Rectal smooth muscle tissue (tissue), 1 donor: ENCODE results near the gene OAS3.

Experiments
- H3K27ac ChIP-seq: one replicate; pipeline ENCODE4 v1.7.0; 2013; ENCODE audit warnings: low read depth, low read length, inconsistent platforms
- H3K27me3 ChIP-seq: one replicate; pipeline ENCODE4 v1.7.0; 2013; ENCODE audit warnings: low read length; ENCODE audit not compliant: control insufficient read depth, insufficient read depth
- H3K36me3 ChIP-seq: one replicate; pipeline ENCODE4 v1.7.0; 2013; ENCODE audit warnings: low read length; ENCODE audit not compliant: control insufficient read depth, insufficient read depth
- H3K4me1 ChIP-seq: one replicate; pipeline ENCODE4 v1.7.0; 2013; ENCODE audit warnings: low read length; ENCODE audit not compliant: control insufficient read depth, insufficient read depth
- H3K4me3 ChIP-seq: one replicate; pipeline ENCODE4 v1.7.0; 2013; ENCODE audit warnings: low read length
- H3K9ac ChIP-seq: one replicate; pipeline ENCODE4 v1.7.0; 2013; ENCODE audit warnings: low read length

The OAS3 gene

GRCh38 chr12:112964915-112965314 lies 26.6 kb downstream of the OAS3 start:
- H3K27ac ChIP-seq: no peak overlapping the region
- H3K9ac ChIP-seq: no peak overlapping the region
- no peaks in the 10 kb centered on the region for H3K27me3 ChIP-seq
- no peaks in the 10 kb centered on the region for H3K4me1 ChIP-seq
- no peak overlapping the region for H3K4me3 ChIP-seq
- H3K36me3 ChIP-seq: peaks cover 24% of the 10 kb centered on the region

GRCh38 chr12:112965643-112966042 lies 27.4 kb downstream of the OAS3 start:
- peaks cover 24% of the 10 kb centered on the region for H3K36me3 ChIP-seq
- no peaks in the 10 kb centered on the region for H3K4me1 ChIP-seq
- no peak overlapping the region for H3K4me3 ChIP-seq
- no peaks in the 10 kb centered on the region for H3K27me3 ChIP-seq
- no peak overlapping the region for H3K27ac ChIP-seq
- H3K9ac ChIP-seq: no peak overlapping the region

- H3K4me1 ChIP-seq: no peaks in the 10 kb centered on the region
- peaks cover 18% of the 10 kb centered on the region for H3K36me3 ChIP-seq
- H3K27ac ChIP-seq: no peak overlapping the region
- no peak overlapping the region for H3K4me3 ChIP-seq
- no peaks in the 10 kb centered on the region for H3K27me3 ChIP-seq
- no peak overlapping the region for H3K9ac ChIP-seq
Measured at GRCh38 chr12:112967306-112967705, 29.0 kb downstream of the OAS3 start.

GRCh38 chr12:112967858-112968257 lies 29.6 kb downstream of the OAS3 start:
- Histone ChIP-seq H3K36me3 (peaks cover 15% of the 10 kb centered on the region), H3K4me1 (no peaks in the 10 kb centered on the region), H3K9ac (no peak overlapping the region), H3K4me3 (no peak overlapping the region), H3K27ac (no peak overlapping the region), H3K27me3 (no peaks in the 10 kb centered on the region)

- no peak overlapping the region for H3K4me3 ChIP-seq
- no peak overlapping the region for H3K9ac ChIP-seq
- no peaks in the 10 kb centered on the region for H3K27me3 ChIP-seq
- H3K36me3 ChIP-seq: peaks cover 12% of the 10 kb centered on the region
- no peaks in the 10 kb centered on the region for H3K4me1 ChIP-seq
- no peak overlapping the region for H3K27ac ChIP-seq
Measured at GRCh38 chr12:112969547-112970306, 31.5 kb downstream of the OAS3 start.

- H3K27me3 ChIP-seq: no peaks in the 10 kb centered on the region
- H3K4me3 ChIP-seq: no peak overlapping the region
- H3K9ac ChIP-seq: no peak overlapping the region
- H3K27ac ChIP-seq: no peak overlapping the region
- no peaks in the 10 kb centered on the region for H3K4me1 ChIP-seq
- H3K36me3 ChIP-seq: peaks cover 12% of the 10 kb centered on the region
Measured at GRCh38 chr12:112970391-112970790, 32.1 kb downstream of the OAS3 start.

GRCh38 chr12:112971248-112971647 lies 33.0 kb downstream of the OAS3 start:
- Histone ChIP-seq H3K27ac (no peak overlapping the region), H3K4me3 (no peak overlapping the region), H3K27me3 (no peaks in the 10 kb centered on the region), H3K36me3 (peaks cover 12% of the 10 kb centered on the region), H3K9ac (no peak overlapping the region), H3K4me1 (no peaks in the 10 kb centered on the region)

GRCh38 chr12:112973011-112973735 lies 34.9 kb downstream of the OAS3 start:
- Histone ChIP-seq H3K36me3 (peaks cover 5% of the 10 kb centered on the region), H3K9ac (no peak overlapping the region), H3K4me1 (peaks cover 3% of the 10 kb centered on the region), H3K4me3 (no peak overlapping the region), H3K27me3 (no peaks in the 10 kb centered on the region), H3K27ac (no peak overlapping the region)

GRCh38 chr12:112973818-112974231 lies 35.6 kb downstream of the OAS3 start:
- peaks cover 5% of the 10 kb centered on the region for H3K36me3 ChIP-seq
- H3K27me3 ChIP-seq: no peaks in the 10 kb centered on the region
- no peak overlapping the region for H3K9ac ChIP-seq
- H3K4me1 ChIP-seq: peaks cover 3% of the 10 kb centered on the region
- no peak overlapping the region for H3K4me3 ChIP-seq
- H3K27ac ChIP-seq: no peak overlapping the region

GRCh38 chr12:112974904-112975303 lies 36.6 kb downstream of the OAS3 start:
- Histone ChIP-seq H3K9ac (no peak overlapping the region), H3K4me3 (no peak overlapping the region), H3K4me1 (peaks cover 3% of the 10 kb centered on the region), H3K27ac (no peak overlapping the region), H3K36me3 (no peaks in the 10 kb centered on the region), H3K27me3 (no peaks in the 10 kb centered on the region)

- Histone ChIP-seq H3K4me1 (peaks cover 3% of the 10 kb centered on the region), H3K27me3 (no peaks in the 10 kb centered on the region), H3K4me3 (no peak overlapping the region), H3K9ac (no peak overlapping the region), H3K27ac (no peak overlapping the region), H3K36me3 (no peaks in the 10 kb centered on the region)
Measured at GRCh38 chr12:112977139-112977538, 38.9 kb downstream of the OAS3 start.

- peaks cover 3% of the 10 kb centered on the region for H3K4me1 ChIP-seq
- no peaks in the 10 kb centered on the region for H3K36me3 ChIP-seq
- H3K9ac ChIP-seq: peak overlapping the region; percentile 19
- H3K27ac ChIP-seq: peak overlapping the region; percentile 35
- H3K4me3 ChIP-seq: peak overlapping the region; percentile 70
- no peaks in the 10 kb centered on the region for H3K27me3 ChIP-seq
Measured at GRCh38 chr12:112977641-112978040, 39.4 kb downstream of the OAS3 start.
